IMR-90 (cell line): ENCODE data around the gene SPTLC2.

ENCODE experiments used
- CEBPB ChIP-seq: IDR thresholded peaks from 2 replicates; pipeline ENCODE4 v1.6.1; 2012; ENCODE audit warnings: low read depth, low read length, improper control_type of control experiment
- CHD1 ChIP-seq: IDR thresholded peaks from 2 replicates; pipeline ENCODE4 v1.6.1; 2012; ENCODE audit warnings: low read depth, low read length, improper control_type of control experiment
- CTCF ChIP-seq: conservative IDR thresholded peaks from 2 replicates; pipeline ENCODE4 v1.5.1; 2012; ENCODE audit warnings: mild to moderate bottlenecking, low read depth, low read length, improper control_type of control experiment
- POLR2A ChIP-seq: IDR thresholded peaks from 2 replicates; pipeline ENCODE4 v1.6.1; 2012; ENCODE audit warnings: mild to moderate bottlenecking, low read depth, low read length
- TF ChIP-seq, protein P1 (sequence below): fragments of 150-350 bp; IDR thresholded peaks from 2 replicates; pipeline ENCODE4 v1.6.1; 2016; ENCODE audit warnings: low read depth, mild to moderate bottlenecking, low read length, moderate library complexity, borderline replicate concordance
- TF ChIP-seq, protein P2 (sequence below): fragments of 150-350 bp; IDR thresholded peaks from 2 replicates; pipeline ENCODE4 v1.6.1; 2017; ENCODE audit warnings: mild to moderate bottlenecking, antibody characterized with exemption, low read length, low read depth

DNA sequence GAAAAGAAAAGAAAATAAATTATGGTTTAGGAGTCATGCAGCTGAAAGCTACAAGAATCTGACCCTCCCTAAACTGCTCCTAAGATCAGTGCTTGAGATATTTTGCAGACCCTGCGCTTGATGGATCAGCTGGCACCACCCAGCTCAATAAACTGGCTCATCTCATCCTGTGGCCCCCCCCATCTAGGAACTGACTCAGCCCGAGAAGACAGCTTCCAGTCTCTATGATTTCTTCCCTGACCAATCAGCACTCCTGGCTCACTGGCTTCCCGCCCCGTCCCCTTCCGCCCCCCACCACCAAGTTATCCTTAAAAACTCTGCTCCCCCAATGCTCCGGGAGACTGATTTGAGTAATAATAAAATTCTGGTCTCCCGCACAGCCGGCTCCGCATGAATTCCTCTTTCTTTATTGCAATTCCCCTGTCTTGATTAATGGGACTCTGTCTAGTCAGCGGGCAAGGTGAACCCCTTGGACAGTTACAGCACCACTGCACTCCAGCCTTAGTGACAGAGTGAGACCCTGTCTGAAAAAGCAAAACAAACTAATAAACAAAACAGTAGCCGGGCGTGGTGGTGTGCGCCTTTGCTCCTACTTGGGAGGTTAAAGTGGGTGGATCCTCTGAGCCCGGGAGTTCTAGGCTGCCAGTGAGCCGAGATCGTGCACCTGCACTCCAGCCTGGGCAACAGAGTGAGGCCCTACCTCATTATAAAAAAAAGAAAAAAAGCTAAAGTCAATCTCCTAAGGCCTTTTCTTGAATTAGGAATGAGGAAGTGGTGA is 24.5 kb upstream of the SPTLC2 start:
- TF ChIP-seq CTCF (no peak), CEBPB (no peak), POLR2A (no peak), CHD1 (no peak)
- TF ChIP-seq, protein P1, sequence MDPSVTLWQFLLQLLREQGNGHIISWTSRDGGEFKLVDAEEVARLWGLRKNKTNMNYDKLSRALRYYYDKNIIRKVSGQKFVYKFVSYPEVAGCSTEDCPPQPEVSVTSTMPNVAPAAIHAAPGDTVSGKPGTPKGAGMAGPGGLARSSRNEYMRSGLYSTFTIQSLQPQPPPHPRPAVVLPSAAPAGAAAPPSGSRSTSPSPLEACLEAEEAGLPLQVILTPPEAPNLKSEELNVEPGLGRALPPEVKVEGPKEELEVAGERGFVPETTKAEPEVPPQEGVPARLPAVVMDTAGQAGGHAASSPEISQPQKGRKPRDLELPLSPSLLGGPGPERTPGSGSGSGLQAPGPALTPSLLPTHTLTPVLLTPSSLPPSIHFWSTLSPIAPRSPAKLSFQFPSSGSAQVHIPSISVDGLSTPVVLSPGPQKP = no peak
- TF ChIP-seq, protein P2, sequence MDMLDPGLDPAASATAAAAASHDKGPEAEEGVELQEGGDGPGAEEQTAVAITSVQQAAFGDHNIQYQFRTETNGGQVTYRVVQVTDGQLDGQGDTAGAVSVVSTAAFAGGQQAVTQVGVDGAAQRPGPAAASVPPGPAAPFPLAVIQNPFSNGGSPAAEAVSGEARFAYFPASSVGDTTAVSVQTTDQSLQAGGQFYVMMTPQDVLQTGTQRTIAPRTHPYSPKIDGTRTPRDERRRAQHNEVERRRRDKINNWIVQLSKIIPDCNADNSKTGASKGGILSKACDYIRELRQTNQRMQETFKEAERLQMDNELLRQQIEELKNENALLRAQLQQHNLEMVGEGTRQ = no peak
